Neural progenitor cell (in vitro differentiated cells): ENCODE measurements around the gene MYBPH. TPM values are rescaled to one million over a fixed set of nuclear protein-coding genes. Genes with fewer than 3 reads are reported as not detected.

Experiments
- DNase-seq: peaks from one replicate; pipeline ENCODE4 v3.0.0-alpha.2; 2016; ENCODE audit warnings: low spot score
- H2AFZ ChIP-seq: fragments of 200-600 bp; sonication (generic); replicated peaks from 2 replicates; pipeline ENCODE4 v1.6.1; 2016; ENCODE audit warnings: antibody characterized with exemption
- H3F3A ChIP-seq: fragments of 200-600 bp; sonication (generic); 2 replicates; pipeline ENCODE4 v1.6.1; 2016; ENCODE audit warnings: antibody characterized with exemption, low read depth
- H3K27ac ChIP-seq: fragments of 200-600 bp; sonication (generic); 2 replicates; pipeline ENCODE4 v1.5.1; 2016; ENCODE audit warnings: mild to moderate bottlenecking
- H3K27me3 ChIP-seq: fragments of 200-600 bp; sonication (generic); 2 replicates; pipeline ENCODE4 v1.6.1; 2016; ENCODE audit warnings: mild to moderate bottlenecking, moderate library complexity
- H3K36me3 ChIP-seq: fragments of 200-600 bp; sonication (generic); 2 replicates; pipeline ENCODE4 v1.5.1; 2016
- H3K4me1 ChIP-seq: fragments of 200-600 bp; sonication (generic); 2 replicates; pipeline ENCODE4 v1.6.1; 2016; ENCODE audit warnings: mixed run types
- H3K4me2 ChIP-seq: fragments of 200-600 bp; sonication (generic); 2 replicates; pipeline ENCODE4 v1.6.1; 2016
- H3K4me3 ChIP-seq: fragments of 200-600 bp; sonication (generic); 2 replicates; pipeline ENCODE4 v1.5.1; 2016
- H3K79me2 ChIP-seq: fragments of 200-600 bp; sonication (generic); 2 replicates; pipeline ENCODE4 v1.6.1; 2016; ENCODE audit warnings: low read depth
- H3K9ac ChIP-seq: fragments of 200-600 bp; sonication (generic); 2 replicates; pipeline ENCODE4 v1.6.1; 2016
- H3K9me3 ChIP-seq: fragments of 200-600 bp; sonication (generic); 2 replicates; pipeline ENCODE4 v1.5.1; 2016; ENCODE audit warnings: low read depth
- H4K20me1 ChIP-seq: fragments of 200-600 bp; sonication (generic); 2 replicates; pipeline ENCODE4 v1.6.1; 2016; ENCODE audit warnings: low read depth
- H3K27ac Mint-ChIP-seq: 3 replicates; pipeline ENCODE4 v1.8.0; 2021; ENCODE audit warnings: mixed read lengths
- H3K27me3 Mint-ChIP-seq: 2 replicates; pipeline ENCODE4 v1.8.0; 2022; ENCODE audit warnings: low read depth, mild to moderate bottlenecking, inconsistent platforms, moderate library complexity, mixed read lengths; ENCODE audit not compliant: insufficient read depth
- H3K36me3 Mint-ChIP-seq: 3 replicates; pipeline ENCODE4 v1.8.0; 2021; ENCODE audit warnings: mixed read lengths
- H3K4me1 Mint-ChIP-seq: 3 replicates; pipeline ENCODE4 v1.8.0; 2021; ENCODE audit warnings: mixed read lengths
- H3K4me3 Mint-ChIP-seq: 3 replicates; pipeline ENCODE4 v1.8.0; 2021; ENCODE audit warnings: mild to moderate bottlenecking, moderate library complexity, mixed read lengths
- H3K9me3 Mint-ChIP-seq: 3 replicates; pipeline ENCODE4 v1.8.0; 2020; ENCODE audit warnings: mixed read lengths
- EZH2 ChIP-seq: fragments of 200-600 bp; sonication (generic); IDR thresholded peaks from 2 replicates; pipeline ENCODE4 v1.6.1; 2017; ENCODE audit warnings: antibody characterized with exemption, mild to moderate bottlenecking, moderate library complexity
- EZH2phosphoT487 ChIP-seq: fragments of 200-600 bp; sonication (generic); IDR thresholded peaks from 2 replicates; pipeline ENCODE4 v1.6.1; 2017; ENCODE audit warnings: antibody characterized with exemption
- total RNA-seq: library from RNA; depleted of rRNA; stranded (reverse); fragments of >200 nt; gene quantifications from 2 replicates; pipeline ENCODE4 v1.2.3, GENCODE V29; 2015; ENCODE audit warnings: low replicate concordance
- TF ChIP-seq, protein P1 (sequence below): fragments of 200-600 bp; sonication (generic); IDR thresholded peaks from 2 replicates; pipeline ENCODE4 v1.5.1; 2017; ENCODE audit warnings: antibody characterized with exemption, mild to moderate bottlenecking

Gene MYBPH
- total RNA-seq, 1 donor from 2014 or later: not detected

DNA sequence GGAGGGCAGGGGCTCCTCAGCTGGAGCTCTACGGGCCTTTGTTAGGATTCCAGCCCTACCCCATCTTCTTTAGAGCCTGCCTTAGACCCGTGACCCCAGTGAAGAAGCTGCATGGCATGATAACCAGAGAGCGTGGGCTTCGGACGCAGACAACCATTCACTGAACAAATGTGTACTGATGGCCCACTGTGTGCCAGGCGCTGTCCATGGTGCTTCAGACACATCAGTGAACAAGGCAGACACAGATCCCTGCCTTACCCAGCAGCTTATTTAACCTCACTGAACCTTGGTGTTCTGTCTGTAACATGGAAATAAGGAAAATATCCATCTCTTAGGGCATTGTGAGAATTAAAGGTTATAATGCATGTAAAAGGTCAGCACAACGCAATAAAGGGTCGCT, 44.3 kb upstream of the MYBPH start:
- Histone ChIP-seq H4K20me1 (no peaks in the 10 kb centered on the region), H3K27ac (no peak overlapping the region), H3K4me3 (no peak overlapping the region), H3K36me3 (no peaks in the 10 kb centered on the region), H3K79me2 (no peaks in the 10 kb centered on the region), H3K4me1 (peaks cover 12% of the 10 kb centered on the region), H3K9ac (no peak overlapping the region), H3K27me3 (no peaks in the 10 kb centered on the region), H2AFZ (no peak overlapping the region), H3F3A (no peaks in the 10 kb centered on the region), H3K4me2 (no peak overlapping the region), H3K9me3 (no peaks in the 10 kb centered on the region)
- peak; percentile 77 for DNase-seq
- TF ChIP-seq, protein P1, sequence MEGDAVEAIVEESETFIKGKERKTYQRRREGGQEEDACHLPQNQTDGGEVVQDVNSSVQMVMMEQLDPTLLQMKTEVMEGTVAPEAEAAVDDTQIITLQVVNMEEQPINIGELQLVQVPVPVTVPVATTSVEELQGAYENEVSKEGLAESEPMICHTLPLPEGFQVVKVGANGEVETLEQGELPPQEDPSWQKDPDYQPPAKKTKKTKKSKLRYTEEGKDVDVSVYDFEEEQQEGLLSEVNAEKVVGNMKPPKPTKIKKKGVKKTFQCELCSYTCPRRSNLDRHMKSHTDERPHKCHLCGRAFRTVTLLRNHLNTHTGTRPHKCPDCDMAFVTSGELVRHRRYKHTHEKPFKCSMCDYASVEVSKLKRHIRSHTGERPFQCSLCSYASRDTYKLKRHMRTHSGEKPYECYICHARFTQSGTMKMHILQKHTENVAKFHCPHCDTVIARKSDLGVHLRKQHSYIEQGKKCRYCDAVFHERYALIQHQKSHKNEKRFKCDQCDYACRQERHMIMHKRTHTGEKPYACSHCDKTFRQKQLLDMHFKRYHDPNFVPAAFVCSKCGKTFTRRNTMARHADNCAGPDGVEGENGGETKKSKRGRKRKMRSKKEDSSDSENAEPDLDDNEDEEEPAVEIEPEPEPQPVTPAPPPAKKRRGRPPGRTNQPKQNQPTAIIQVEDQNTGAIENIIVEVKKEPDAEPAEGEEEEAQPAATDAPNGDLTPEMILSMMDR: no peak
- TF ChIP-seq EZH2phosphoT487: no peak
- TF ChIP-seq EZH2: no peak
- H3K27me3 Mint-ChIP-seq: peaks cover 9% of the 10 kb centered on the region
- H3K27ac Mint-ChIP-seq: no peak overlapping the region
- H3K4me3 Mint-ChIP-seq: no peak overlapping the region
- H3K4me1 Mint-ChIP-seq: peaks cover 16% of the 10 kb centered on the region
- H3K9me3 Mint-ChIP-seq: no peaks in the 10 kb centered on the region
- no peaks in the 10 kb centered on the region for H3K36me3 Mint-ChIP-seq

DNA sequence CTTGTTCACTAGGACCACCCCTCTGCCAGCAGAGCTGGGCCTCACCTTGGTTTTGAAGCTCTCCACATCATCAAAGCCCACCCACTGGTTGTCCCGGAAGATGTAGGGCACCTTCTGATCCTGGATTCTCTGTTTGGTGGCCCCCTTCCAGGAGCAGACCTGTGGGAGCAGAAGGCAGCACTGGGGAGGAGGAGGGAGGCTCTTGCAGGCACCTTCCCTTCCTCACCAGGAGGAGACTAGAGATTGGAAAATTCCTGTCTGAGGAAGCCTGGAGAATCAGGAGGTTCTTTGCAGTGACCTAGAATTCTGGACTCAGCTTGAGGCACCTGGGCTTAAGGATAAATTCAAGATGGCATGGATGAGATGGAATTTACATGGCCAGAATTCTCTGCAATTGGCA, 43.5 kb upstream of the MYBPH start:
- Histone ChIP-seq H3K4me3 (no peak overlapping the region), H3K9me3 (no peaks in the 10 kb centered on the region), H3K27ac (no peak overlapping the region), H3K27me3 (no peaks in the 10 kb centered on the region), H3K4me1 (peaks cover 12% of the 10 kb centered on the region), H3K9ac (no peak overlapping the region), H3F3A (no peaks in the 10 kb centered on the region), H4K20me1 (no peaks in the 10 kb centered on the region), H3K4me2 (no peak overlapping the region), H2AFZ (no peak overlapping the region), H3K36me3 (no peaks in the 10 kb centered on the region), H3K79me2 (no peaks in the 10 kb centered on the region)
- peaks cover 9% of the 10 kb centered on the region for H3K27me3 Mint-ChIP-seq
- TF ChIP-seq EZH2phosphoT487 (no peak), EZH2 (no peak)
- TF ChIP-seq, protein P1: no peak
- H3K4me3 Mint-ChIP-seq: no peak overlapping the region
- no peaks in the 10 kb centered on the region for H3K36me3 Mint-ChIP-seq
- peaks cover 18% of the 10 kb centered on the region for H3K4me1 Mint-ChIP-seq
- H3K27ac Mint-ChIP-seq: no peak overlapping the region
- DNase-seq: no peak
- H3K9me3 Mint-ChIP-seq: no peaks in the 10 kb centered on the region

DNA sequence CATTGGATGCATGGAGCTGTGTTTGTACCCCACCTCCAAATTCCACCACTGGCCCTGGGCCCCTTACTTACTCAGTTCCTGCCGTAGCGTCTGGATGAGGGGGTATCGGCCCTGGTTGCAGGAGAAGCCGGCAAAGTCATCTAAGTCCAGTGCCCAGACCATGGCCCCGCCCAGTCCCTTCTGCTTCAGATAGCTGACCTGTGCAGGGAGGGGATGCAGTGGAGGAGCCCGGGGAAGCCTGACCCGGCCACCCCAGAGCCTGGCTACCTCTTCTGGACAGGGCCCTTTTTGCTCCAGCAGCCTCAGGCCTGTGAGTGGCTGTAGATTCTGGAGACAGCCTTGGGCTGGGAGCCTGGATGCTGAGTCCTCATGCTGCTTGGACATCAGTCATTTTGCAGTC, 42.0 kb upstream of the MYBPH start:
- no peaks in the 10 kb centered on the region for H3K9me3 ChIP-seq
- no peaks in the 10 kb centered on the region for H3F3A ChIP-seq
- H3K9ac ChIP-seq: no peak overlapping the region
- no peak for TF ChIP-seq EZH2phosphoT487
- TF ChIP-seq, protein P1: no peak
- no peak for TF ChIP-seq EZH2
- H3K27me3 Mint-ChIP-seq: peaks cover 13% of the 10 kb centered on the region
- H3K4me3 ChIP-seq: no peak overlapping the region
- DNase-seq: no peak
- no peak overlapping the region for H3K4me3 Mint-ChIP-seq
- H3K36me3 ChIP-seq: no peaks in the 10 kb centered on the region
- peaks cover 18% of the 10 kb centered on the region for H3K4me1 Mint-ChIP-seq
- no peaks in the 10 kb centered on the region for H4K20me1 ChIP-seq
- no peaks in the 10 kb centered on the region for H3K79me2 ChIP-seq
- no peaks in the 10 kb centered on the region for H3K27me3 ChIP-seq
- no peak overlapping the region for H2AFZ ChIP-seq
- no peaks in the 10 kb centered on the region for H3K9me3 Mint-ChIP-seq
- no peak overlapping the region for H3K27ac ChIP-seq
- no peak overlapping the region for H3K27ac Mint-ChIP-seq
- no peak overlapping the region for H3K4me2 ChIP-seq
- no peaks in the 10 kb centered on the region for H3K36me3 Mint-ChIP-seq
- peaks cover 12% of the 10 kb centered on the region for H3K4me1 ChIP-seq
